ENCODE measurements around the gene ARL15.

ARL15 gene

DNA sequence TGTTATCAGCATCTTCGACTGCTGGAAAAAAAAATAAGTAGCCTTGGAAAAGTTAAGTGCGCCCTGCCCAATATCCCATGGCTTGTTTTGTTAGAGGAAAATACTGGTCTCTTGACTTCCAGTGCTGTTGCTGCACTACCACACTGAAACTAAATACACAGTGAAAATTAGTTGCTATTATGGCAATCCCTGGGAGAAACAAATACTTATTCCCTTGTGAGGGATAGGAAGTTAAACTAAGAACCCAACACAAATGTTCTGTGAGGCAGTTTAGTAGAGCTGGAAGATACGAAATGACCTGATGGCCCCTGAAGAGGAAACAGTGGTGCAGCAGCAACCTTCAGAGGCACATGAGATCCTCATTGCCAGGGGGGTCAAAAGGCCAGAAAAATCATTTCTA is 164.0 kb downstream of the ARL15 start:
- no peak for DNase-seq

GRCh38 chr5:54140247-54140840 is 170.0 kb downstream of the ARL15 start:
- no peak for DNase-seq

DNA sequence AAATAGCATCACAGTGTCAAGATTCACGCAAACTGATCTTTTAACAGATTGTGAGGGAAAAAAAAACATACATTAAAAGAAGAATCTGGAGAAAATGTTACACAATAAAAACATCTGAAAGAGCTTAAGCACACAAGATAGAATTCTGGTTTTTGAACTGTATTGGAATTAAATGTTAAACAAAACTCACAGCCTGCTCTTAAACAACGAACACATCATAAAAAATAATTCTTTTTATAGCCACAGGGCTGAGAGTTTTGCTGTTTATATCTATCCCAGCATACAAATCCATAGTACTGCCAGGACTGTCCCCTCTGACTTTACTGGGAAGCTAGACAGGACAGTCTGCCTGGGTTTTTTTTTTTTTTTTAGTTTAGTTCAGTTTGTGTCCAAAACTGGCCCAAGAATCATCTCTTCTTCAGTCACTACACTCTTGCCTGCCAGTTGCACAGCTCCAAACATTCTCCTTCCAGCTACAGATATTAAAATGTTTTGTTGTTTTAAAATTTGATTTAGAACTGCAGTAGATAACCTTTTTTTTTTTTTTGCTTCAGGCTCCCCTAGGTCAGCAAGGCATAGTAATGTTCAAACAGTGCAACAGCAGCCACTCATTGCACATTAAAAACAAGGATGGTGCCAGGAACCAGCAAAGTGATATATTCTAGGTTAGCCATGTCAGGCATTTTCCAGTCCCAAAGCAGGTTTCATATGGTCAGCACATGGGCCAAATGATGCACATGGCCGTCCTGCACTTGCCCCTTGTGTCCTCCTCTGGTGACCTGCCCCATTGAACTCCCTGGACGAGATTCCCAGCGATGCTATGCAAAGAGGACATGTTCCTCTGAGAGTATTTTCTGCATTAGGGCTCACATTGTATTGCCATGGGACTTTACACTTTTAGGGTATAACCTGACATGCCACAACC is 173.6 kb downstream of the ARL15 start:
- no peak for DNase-seq

GRCh38 chr5:54135042-54135441 is 175.3 kb downstream of the ARL15 start:
- DNase-seq, result no peak

- no peak for DNase-seq
Observed at GRCh38 chr5:54133917-54134316, 176.5 kb downstream of the ARL15 start.

- DNase-seq, result no peak
Observed at GRCh38 chr5:54120473-54120872, 189.9 kb downstream of the ARL15 start.

DNA sequence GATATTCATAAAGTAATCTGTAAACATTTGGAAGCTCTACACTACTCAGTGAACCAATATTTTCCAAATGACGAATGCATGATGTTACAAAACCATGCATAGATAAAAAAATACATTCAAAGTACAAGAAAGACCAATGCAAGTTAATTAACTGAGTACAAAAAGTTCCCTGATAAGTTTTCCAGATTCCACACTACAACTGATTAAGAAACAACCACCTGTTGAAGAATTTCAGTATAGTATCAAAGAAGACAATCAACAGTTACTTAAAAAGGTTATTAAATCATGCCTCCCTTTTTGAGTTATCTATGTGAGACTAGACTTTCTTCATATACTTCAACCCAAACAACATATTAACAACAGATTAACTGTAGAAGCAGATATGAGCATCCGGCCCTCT is 192.4 kb downstream of the ARL15 start:
- DNase-seq, result no peak

GRCh38 chr5:54115735-54116403 is 194.5 kb downstream of the ARL15 start:
- no peak for DNase-seq

GRCh38 chr5:54113060-54113459 is 197.3 kb downstream of the ARL15 start:
- no peak for DNase-seq

- no peak for DNase-seq
Observed at GRCh38 chr5:54109626-54110330, 200.6 kb downstream of the ARL15 start.

DNA sequence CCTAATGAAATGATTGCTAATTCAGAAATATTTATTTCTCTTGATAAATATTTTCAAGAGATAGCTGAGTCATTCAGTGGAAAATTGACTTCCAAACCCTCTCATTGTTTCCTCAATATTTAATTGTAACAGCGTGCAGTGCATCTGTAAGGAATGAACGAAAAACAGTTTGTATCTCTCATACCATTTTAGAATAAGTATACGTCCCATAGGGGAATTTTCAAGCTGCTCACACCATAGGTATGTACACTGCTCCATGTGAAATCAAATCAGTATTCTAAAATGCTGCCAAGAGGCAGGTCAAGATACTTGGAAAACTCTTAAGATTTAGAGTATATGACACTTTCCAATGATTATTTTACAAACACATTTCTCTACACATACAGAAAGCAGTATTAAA is 202.2 kb downstream of the ARL15 start:
- DNase-seq, result no peak

- no peak for DNase-seq
Observed at GRCh38 chr5:54103871-54104270, 206.5 kb downstream of the ARL15 start.

DNA sequence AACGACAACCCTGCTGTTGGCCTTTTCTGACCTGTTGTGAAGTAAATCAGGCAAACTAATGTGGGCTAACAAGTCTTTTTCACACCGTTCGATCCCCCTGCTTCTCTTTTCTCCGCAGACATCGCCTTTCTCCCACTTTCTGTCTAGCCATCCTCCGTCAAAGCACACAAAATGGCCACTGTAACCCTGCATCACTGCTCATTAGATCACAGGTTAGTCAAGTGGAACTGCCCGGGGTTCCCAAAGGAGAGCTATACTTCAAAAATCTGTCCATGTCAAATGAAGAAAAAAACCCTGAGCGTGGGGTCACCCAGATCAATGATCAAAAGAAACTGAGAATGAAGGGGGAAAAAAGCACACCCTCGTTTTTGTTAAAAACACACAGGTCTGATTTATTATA is 212.1 kb downstream of the ARL15 start:
- DNase-seq, result no peak

DNA sequence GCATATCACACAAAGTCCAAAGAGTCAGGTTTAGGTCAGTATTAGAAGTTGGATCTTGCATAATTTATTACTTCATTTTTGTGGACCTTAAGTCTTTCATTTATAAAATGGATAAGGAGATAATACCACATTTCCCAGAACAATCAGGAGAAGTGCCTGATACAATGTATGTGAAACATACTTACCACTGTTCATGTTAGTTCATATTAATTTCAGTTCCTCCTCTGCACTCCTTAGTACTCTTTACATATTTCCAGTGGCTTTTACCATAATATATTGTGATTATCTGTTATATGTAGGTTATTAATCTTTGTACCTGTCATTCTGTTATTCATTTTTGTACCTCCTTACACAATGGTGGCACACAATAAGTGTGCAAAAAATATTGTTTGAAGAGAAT is 214.4 kb downstream of the ARL15 start:
- DNase-seq, result no peak

DNA sequence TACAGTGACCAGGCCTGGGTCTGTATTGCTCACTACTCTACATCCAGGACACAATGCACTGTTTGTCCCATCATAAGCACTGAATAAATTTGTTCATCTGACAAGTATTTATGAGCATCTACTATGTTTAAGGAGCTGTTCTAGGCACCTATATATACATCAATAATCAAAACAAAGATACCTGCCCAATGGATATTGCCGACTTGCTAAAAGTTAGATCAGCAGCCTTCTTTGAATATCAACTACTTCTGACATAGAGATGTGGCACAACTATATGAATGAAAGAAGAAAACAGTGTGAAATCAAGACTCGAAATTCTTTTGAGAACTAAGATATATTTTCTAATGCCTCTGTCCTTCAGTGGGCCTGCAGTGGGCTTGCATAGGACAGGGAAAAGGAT is 215.7 kb downstream of the ARL15 start:
- DNase-seq, result no peak

- no peak for DNase-seq
Observed at GRCh38 chr5:54093861-54094260, 216.5 kb downstream of the ARL15 start.

- DNase-seq, result no peak
Observed at GRCh38 chr5:54093081-54093492, 217.3 kb downstream of the ARL15 start.

DNA sequence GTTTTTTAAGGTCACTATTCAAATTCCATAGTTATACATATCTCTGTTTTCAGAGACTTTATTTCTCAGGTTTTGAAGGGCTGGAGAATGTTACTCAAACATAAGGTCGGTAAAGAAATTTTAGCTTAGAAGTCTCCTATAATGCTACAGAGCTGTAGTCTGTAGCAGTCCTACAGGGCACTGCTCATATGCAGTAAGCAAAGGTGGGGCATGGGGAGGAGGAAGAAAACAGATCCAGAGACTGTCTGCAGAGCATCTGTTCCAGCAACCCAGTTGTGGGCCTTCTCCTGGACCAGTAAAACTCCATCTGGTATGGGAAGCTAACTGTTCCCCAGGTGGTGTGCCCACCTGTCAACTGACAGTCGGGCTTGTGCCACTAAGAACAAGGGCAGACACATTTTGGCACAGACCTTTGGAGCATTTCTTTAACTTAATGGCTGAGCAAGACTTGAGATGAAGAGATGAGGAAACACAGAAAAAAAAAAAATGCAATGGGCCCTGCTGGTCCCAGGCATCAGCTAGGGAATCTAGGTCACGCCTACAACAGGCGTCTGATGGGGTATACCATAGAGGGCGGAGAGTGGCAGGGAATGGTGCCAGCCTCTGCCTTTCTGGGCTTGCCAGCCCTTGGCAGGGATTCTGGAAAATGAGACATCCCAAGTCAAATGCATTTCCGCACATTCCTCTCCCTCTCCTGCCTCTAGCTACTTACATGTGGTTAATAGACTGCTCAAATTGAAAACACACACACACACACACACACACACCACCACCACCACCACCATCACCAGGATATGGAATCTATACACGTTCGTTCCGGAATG is 218.9 kb downstream of the ARL15 start:
- no peak for DNase-seq

- DNase-seq, result no peak
Observed at GRCh38 chr5:54090495-54091120, 219.8 kb downstream of the ARL15 start.

DNA sequence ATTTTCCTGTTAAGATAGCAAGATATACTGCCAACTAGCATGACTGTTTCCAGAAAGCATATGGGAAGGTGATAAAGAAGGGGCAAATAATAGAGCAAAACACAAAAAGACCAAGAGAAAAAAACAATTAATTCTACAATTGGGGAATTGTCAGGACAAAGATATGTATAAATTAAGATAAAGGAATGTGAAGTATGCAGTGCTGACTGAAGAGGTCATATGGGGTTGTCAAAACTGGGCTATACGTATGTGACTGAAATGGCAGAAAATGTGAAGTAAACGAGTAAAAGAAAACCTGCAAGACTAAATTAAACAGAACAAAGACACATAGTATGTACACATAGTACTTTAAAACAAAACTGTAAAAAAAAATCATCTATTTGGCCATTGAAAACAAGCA is 222.3 kb downstream of the ARL15 start:
- DNase-seq, result no peak

DNA sequence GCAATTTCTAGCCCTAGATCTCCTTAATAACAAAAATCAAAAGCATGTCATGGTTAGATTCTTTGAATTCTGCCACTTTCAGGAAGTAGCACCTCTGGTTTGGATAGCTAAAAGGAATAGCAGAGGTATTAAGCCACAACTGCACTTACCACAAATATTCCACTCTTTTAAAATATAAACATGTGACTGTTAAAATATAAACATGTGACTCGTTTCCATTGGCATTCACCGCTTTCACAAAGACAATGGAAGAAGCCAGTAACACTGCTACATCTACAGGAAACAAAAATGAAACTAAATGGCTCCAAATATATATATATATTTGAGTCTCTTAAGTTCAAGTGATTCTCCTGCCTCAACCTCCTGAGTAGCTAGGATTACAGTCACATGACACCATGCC is 222.9 kb downstream of the ARL15 start:
- no peak for DNase-seq

DNA sequence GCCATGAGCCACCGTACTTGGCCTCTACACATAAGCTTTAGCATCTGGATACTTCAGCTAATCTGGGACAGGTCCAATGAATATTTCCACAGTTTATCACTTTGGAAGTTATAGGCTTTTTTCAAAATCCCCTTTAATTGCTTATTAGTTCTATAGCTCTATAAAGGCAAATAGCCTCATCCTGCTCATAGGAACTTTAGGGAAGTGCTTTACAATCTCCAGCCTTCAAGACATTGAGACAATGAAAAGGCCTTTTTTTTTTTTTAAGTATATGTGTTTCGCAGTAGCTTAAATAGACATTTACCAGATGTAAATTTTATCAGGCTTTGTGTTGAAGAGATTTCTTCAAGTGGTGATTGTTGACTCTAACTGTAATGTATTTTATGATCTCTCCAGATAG is 224.2 kb downstream of the ARL15 start:
- no peak for DNase-seq
